Measurements from ENCODE around the gene CERS1.

CERS1 gene

DNA sequence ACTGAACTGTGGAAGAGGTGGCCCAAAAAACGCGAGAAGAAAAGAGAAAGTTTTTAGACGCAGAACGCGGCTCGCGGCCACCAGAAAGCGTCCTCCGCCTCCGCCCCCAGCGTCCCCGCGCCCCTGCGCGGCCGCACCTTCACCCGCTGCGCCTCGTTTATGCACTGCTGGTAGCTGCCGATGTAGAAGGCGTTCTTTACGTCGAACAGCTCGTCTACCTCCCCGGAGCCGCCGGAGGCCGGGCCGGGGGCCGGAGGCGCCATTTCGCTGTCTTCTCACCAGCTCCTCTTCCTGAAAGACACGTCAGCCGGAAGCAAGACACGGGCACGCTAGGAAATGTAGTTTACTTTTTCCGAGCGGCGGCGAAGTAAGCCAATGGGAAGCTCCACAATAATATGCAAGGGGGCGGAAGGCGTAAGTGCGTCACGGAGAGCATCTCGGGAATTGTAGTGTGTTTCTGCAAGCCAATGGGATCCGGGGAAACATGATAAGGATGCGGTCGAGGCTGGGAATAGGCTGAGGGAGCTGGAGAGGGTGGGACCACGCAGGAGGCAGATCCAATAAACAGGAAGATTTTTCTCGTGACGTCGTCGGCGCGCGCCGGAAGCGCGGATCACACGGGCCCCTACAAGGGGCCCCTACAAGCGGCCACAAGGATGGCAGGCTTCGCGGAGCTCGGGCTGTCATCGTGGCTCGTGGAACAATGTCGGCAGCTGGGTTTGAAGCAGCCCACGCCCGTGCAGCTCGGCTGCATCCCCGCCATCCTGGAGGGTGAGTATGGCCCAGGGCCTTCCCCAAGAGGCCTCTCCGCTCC lies 23.3 kb upstream of the CERS1 start, which contains the start of the genes COPE and DDX49 (continued):
- TF ChIP-seq, protein P1, sequence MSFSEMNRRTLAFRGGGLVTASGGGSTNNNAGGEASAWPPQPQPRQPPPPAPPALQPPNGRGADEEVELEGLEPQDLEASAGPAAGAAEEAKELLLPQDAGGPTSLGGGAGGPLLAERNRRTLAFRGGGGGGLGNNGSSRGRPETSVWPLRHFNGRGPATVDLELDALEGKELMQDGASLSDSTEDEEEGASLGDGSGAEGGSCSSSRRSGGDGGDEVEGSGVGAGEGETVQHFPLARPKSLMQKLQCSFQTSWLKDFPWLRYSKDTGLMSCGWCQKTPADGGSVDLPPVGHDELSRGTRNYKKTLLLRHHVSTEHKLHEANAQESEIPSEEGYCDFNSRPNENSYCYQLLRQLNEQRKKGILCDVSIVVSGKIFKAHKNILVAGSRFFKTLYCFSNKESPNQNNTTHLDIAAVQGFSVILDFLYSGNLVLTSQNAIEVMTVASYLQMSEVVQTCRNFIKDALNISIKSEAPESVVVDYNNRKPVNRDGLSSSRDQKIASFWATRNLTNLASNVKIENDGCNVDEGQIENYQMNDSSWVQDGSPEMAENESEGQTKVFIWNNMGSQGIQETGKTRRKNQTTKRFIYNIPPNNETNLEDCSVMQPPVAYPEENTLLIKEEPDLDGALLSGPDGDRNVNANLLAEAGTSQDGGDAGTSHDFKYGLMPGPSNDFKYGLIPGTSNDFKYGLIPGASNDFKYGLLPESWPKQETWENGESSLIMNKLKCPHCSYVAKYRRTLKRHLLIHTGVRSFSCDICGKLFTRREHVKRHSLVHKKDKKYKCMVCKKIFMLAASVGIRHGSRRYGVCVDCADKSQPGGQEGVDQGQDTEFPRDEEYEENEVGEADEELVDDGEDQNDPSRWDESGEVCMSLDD (tag by site-specific recombination; IDR thresholded peaks at IDR 0.05): no peak
- TF ChIP-seq ZNF132 (tag by site-specific recombination; IDR thresholded peaks at IDR 0.05; ENCODE audit: borderline replicate concordance) (no peak), ZNF354C (tag by site-specific recombination; IDR thresholded peaks at IDR 0.05; ENCODE audit: borderline replicate concordance, low read depth) (no peak), BCL11B (tag by site-specific recombination; IDR thresholded peaks at IDR 0.05; ENCODE audit: low read depth) (no peak), KLF16 (tag by site-specific recombination; IDR thresholded peaks at IDR 0.05) (peak; percentile 14; the same call in 1 of the 2 replicates), ZNF114 (tag by site-specific recombination; IDR thresholded peaks at IDR 0.05) (no peak), ZFP69B (tag by site-specific recombination; IDR thresholded peaks at IDR 0.05) (peak; percentile 66), ZNF184 (tag by site-specific recombination; IDR thresholded peaks at IDR 0.05) (no peak), ZNF830 (tag by site-specific recombination; IDR thresholded peaks at IDR 0.05; ENCODE audit: low read depth) (no peak), ZNF433 (tag by site-specific recombination; IDR thresholded peaks at IDR 0.05; ENCODE audit: low read depth) (no peak), ZNF335 (tag by site-specific recombination; conservative IDR thresholded peaks at IDR 0.05) (peak; percentile 32; the same call in 1 of the 2 replicates), KLF8 (tag by site-specific recombination; IDR thresholded peaks at IDR 0.05) (peak; percentile 66; the same call in 1 of the 2 replicates), GLIS1 (tag by site-specific recombination; IDR thresholded peaks at IDR 0.05) (peak; percentile 2; the same call in 1 of the 2 replicates), MZF1 (tag by site-specific recombination; IDR thresholded peaks at IDR 0.05; ENCODE audit: borderline replicate concordance) (no peak), ZBTB17 (tag by site-specific recombination; IDR thresholded peaks at IDR 0.05) (peak; percentile 77), ZNF530 (tag by site-specific recombination; IDR thresholded peaks at IDR 0.05; ENCODE audit: low read depth) (no peak), ZNF302 (tag by site-specific recombination; IDR thresholded peaks at IDR 0.05; ENCODE audit: low read depth) (no peak), ZNF138 (tag by site-specific recombination; IDR thresholded peaks at IDR 0.05; ENCODE audit: borderline replicate concordance) (no peak), TRIM28 (IDR thresholded peaks at IDR 0.05; ENCODE audit: borderline replicate concordance, low read length) (peak; percentile 73; the same call in 1 of the 2 replicates), SP2 (tag by site-specific recombination; IDR thresholded peaks at IDR 0.05) (peak; percentile 99)
- TF ChIP-seq, protein P2, sequence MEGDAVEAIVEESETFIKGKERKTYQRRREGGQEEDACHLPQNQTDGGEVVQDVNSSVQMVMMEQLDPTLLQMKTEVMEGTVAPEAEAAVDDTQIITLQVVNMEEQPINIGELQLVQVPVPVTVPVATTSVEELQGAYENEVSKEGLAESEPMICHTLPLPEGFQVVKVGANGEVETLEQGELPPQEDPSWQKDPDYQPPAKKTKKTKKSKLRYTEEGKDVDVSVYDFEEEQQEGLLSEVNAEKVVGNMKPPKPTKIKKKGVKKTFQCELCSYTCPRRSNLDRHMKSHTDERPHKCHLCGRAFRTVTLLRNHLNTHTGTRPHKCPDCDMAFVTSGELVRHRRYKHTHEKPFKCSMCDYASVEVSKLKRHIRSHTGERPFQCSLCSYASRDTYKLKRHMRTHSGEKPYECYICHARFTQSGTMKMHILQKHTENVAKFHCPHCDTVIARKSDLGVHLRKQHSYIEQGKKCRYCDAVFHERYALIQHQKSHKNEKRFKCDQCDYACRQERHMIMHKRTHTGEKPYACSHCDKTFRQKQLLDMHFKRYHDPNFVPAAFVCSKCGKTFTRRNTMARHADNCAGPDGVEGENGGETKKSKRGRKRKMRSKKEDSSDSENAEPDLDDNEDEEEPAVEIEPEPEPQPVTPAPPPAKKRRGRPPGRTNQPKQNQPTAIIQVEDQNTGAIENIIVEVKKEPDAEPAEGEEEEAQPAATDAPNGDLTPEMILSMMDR (tag by site-specific recombination; IDR thresholded peaks at IDR 0.05): peak; percentile 21; the same call in 1 of the 2 replicates
- TF ChIP-seq, protein P3, sequence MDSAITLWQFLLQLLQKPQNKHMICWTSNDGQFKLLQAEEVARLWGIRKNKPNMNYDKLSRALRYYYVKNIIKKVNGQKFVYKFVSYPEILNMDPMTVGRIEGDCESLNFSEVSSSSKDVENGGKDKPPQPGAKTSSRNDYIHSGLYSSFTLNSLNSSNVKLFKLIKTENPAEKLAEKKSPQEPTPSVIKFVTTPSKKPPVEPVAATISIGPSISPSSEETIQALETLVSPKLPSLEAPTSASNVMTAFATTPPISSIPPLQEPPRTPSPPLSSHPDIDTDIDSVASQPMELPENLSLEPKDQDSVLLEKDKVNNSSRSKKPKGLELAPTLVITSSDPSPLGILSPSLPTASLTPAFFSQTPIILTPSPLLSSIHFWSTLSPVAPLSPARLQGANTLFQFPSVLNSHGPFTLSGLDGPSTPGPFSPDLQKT (IDR thresholded peaks at IDR 0.05; ENCODE audit: borderline replicate concordance, low read depth, low read length): peak; percentile 90
- TF ChIP-seq, protein P4, sequence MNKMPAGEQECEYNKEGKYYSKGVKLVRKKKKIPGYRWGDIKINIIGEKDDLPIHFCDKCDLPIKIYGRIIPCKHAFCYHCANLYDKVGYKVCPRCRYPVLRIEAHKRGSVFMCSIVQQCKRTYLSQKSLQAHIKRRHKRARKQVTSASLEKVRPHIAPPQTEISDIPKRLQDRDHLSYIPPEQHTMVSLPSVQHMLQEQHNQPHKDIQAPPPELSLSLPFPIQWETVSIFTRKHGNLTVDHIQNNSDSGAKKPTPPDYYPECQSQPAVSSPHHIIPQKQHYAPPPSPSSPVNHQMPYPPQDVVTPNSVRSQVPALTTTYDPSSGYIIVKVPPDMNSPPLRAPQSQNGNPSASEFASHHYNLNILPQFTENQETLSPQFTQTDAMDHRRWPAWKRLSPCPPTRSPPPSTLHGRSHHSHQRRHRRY (tag by site-specific recombination; IDR thresholded peaks at IDR 0.05): no peak
- TF ChIP-seq, protein P5, sequence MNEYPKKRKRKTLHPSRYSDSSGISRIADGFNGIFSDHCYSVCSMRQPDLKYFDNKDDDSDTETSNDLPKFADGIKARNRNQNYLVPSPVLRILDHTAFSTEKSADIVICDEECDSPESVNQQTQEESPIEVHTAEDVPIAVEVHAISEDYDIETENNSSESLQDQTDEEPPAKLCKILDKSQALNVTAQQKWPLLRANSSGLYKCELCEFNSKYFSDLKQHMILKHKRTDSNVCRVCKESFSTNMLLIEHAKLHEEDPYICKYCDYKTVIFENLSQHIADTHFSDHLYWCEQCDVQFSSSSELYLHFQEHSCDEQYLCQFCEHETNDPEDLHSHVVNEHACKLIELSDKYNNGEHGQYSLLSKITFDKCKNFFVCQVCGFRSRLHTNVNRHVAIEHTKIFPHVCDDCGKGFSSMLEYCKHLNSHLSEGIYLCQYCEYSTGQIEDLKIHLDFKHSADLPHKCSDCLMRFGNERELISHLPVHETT (tag by site-specific recombination; IDR thresholded peaks at IDR 0.05): peak; percentile 75; the same call in 1 of the 2 replicates
- TF ChIP-seq, protein P6, sequence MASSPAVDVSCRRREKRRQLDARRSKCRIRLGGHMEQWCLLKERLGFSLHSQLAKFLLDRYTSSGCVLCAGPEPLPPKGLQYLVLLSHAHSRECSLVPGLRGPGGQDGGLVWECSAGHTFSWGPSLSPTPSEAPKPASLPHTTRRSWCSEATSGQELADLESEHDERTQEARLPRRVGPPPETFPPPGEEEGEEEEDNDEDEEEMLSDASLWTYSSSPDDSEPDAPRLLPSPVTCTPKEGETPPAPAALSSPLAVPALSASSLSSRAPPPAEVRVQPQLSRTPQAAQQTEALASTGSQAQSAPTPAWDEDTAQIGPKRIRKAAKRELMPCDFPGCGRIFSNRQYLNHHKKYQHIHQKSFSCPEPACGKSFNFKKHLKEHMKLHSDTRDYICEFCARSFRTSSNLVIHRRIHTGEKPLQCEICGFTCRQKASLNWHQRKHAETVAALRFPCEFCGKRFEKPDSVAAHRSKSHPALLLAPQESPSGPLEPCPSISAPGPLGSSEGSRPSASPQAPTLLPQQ (tag by site-specific recombination; IDR thresholded peaks at IDR 0.05): peak; percentile 87
- TF ChIP-seq, protein P7, sequence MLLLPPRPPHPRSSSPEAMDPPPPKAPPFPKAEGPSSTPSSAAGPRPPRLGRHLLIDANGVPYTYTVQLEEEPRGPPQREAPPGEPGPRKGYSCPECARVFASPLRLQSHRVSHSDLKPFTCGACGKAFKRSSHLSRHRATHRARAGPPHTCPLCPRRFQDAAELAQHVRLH (tag by site-specific recombination; IDR thresholded peaks at IDR 0.05): no peak
- TF ChIP-seq, protein P8, sequence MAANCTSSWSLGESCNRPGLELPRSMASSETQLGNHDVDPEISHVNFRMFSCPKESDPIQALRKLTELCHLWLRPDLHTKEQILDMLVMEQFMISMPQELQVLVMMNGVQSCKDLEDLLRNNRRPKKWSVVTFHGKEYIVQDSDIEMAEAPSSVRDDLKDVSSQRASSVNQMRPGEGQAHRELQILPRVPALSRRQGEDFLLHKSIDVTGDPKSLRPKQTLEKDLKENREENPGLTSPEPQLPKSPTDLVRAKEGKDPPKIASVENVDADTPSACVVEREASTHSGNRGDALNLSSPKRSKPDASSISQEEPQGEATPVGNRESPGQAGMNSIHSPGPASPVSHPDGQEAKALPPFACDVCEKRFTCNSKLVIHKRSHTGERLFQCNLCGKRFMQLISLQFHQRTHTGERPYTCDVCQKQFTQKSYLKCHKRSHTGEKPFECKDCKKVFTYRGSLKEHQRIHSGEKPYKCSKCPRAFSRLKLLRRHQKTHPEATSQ (tag by site-specific recombination; IDR thresholded peaks at IDR 0.05): 0 out of 2 replicates have a peak, but pooled peaks have one; percentile 20

Data from HEK293 (cell line).